Heart left ventricle (tissue), 13 donors: ENCODE results near the gene KRR1.

ENCODE experiments used
- CTCF ChIP-seq, 12 donors: fragments of 200-600 bp; sonication (generic) in 4 of 12; IDR thresholded peaks; one replicate each; pipeline versions ENCODE4 v1.5.0 to v1.8.0; 2018 to 2022; ENCODE audit warnings: antibody characterized with exemption in 12 of 12, mild to moderate bottlenecking in 5 of 12
- POLR2A ChIP-seq, 2 donors: fragments of 450-650 bp; IDR thresholded peaks; one replicate each; pipeline ENCODE4 v1.6.1; 2017; ENCODE audit warnings: antibody characterized with exemption in 2 of 2, mild to moderate bottlenecking in 2 of 2, moderate library complexity in 2 of 2
- donor health status: ischemic (EF 13 %, LVEDD 7.1; RV severe dilation, severe dysfunction).
- donor health status: DM: no; HTN: yes; CAD: no.
- donor health status: DM: no; HTN: no; CAD: no.
- donor health status: ischemic (EF 25% LVEDD 6.9; RV normal size, moderate dysfunction).
- donor health status: ischemic (EF 25% LVEDD 5.7; RV mildly dilated, moderate dysfunction).
- donor health status: ischemic (EF 35%, LVEDD 5.7; RV mildly dilated, moderate dysfunction).
- donor health status: nonischemic (EF 11% LVEDD 7.7; RV severe dilation, severe dysfunction).
- donor health status: DM: yes; HTN: yes; CAD: no.
- donor health status: PGD.
- donor health status: ischemic (EF 29% LVEDD 5.4; RV normal size, mild dysfunction).
- donor health status: nonischemic (EF 23%, LVEDD 6.1; RV moderate dilation, normal function).

GRCh38 chr12:75551477-75551876 is 40.1 kb upstream of the KRR1 start:
- no peak for TF ChIP-seq CTCF (IDR thresholded peaks at IDR 0.05)
- TF ChIP-seq POLR2A (IDR thresholded peaks at IDR 0.05): no peak
